GDM1 (cell line): Measurements from ENCODE around the gene SFT2D3.
"Not testable (repeated sequence)": the region's sequence is repeated elsewhere in the genome, so short reads cannot be mapped to it uniquely, and the experiment has no call there.

Experiments
- DNase-seq: peaks from one replicate; lab custom pipeline; 2025; lab: John Stamatoyannopoulos, UW

Gene SFT2D3

GRCh38 chr2:127743477-127744026 lies 42.3 kb downstream of the SFT2D3 start:
- DNase-seq, result no peak

- no peak for DNase-seq
These were observed 46.3 kb downstream of the SFT2D3 start for GRCh38 chr2:127747621-127748020.

GRCh38 chr2:127749537-127749936 lies 48.2 kb downstream of the SFT2D3 start:
- not testable (repeated sequence) for DNase-seq

GRCh38 chr2:127753374-127753773 lies 52.1 kb downstream of the SFT2D3 start:
- no peak for DNase-seq

- DNase-seq, result no peak
These were observed 52.9 kb downstream of the SFT2D3 start for GRCh38 chr2:127754186-127754585.
